CD4-positive, alpha-beta T cell treated with Interleukin-15 for 4 hours (primary cell): ENCODE results near the gene TBX4.

Experiments
- DNase-seq: peaks from one replicate; pipeline ENCODE4 v3.0.0-alpha.2; 2020; ENCODE audit warnings: low spot score

Gene TBX4

GRCh38 chr17:61412860-61413660, 39.2 kb upstream of the TBX4 start:
- no peak for DNase-seq

- no peak for DNase-seq
Measured at GRCh38 chr17:61413661-61414126, 38.5 kb upstream of the TBX4 start.

- no peak for DNase-seq
Measured at GRCh38 chr17:61414141-61414935, 37.9 kb upstream of the TBX4 start.

GRCh38 chr17:61414936-61415251, 37.3 kb upstream of the TBX4 start:
- DNase-seq, result no peak

- DNase-seq, result no peak
Measured at GRCh38 chr17:61415374-61416210, 36.6 kb upstream of the TBX4 start.

- no peak for DNase-seq
Measured at GRCh38 chr17:61416211-61416539, 36.0 kb upstream of the TBX4 start.

- peak; percentile 54 for DNase-seq
Measured at GRCh38 chr17:61416540-61417363, 35.5 kb upstream of the TBX4 start.

GRCh38 chr17:61418449-61418848, 33.8 kb upstream of the TBX4 start:
- no peak for DNase-seq

GRCh38 chr17:61419496-61420046, 32.7 kb upstream of the TBX4 start:
- no peak for DNase-seq

- no peak for DNase-seq
Measured at GRCh38 chr17:61420052-61420451, 32.2 kb upstream of the TBX4 start.

GRCh38 chr17:61420745-61421398, 31.4 kb upstream of the TBX4 start:
- no peak for DNase-seq

GRCh38 chr17:61421460-61421859, 30.8 kb upstream of the TBX4 start:
- no peak for DNase-seq

- no peak for DNase-seq
Measured at GRCh38 chr17:61422116-61422799, 30.0 kb upstream of the TBX4 start.

- DNase-seq, result no peak
Measured at GRCh38 chr17:61422869-61423268, 29.4 kb upstream of the TBX4 start.

GRCh38 chr17:61423967-61424649, 28.1 kb upstream of the TBX4 start:
- DNase-seq, result no peak

- DNase-seq, result no peak
Measured at GRCh38 chr17:61425682-61426481, 26.3 kb upstream of the TBX4 start.

- DNase-seq, result no peak
Measured at GRCh38 chr17:61426482-61427304, 25.5 kb upstream of the TBX4 start.

- no peak for DNase-seq
Measured at GRCh38 chr17:61427567-61427966, 24.7 kb upstream of the TBX4 start.
